K562 (cell line): ENCODE measurements around the gene FAM83D. TPM values are rescaled to one million over a fixed set of nuclear protein-coding genes. Genes with fewer than 3 reads are reported as not detected.
A peak's percentile ranks its signal among the peaks of the same experiment; 100 is the strongest.

Experiments
- DPF2 ChIP-seq: fragments of 450-650 bp; IDR thresholded peaks from 2 replicates; pipeline ENCODE4 v1.6.1; 2016
- HDAC2 ChIP-seq: fragments of 450-650 bp; IDR thresholded peaks from 2 replicates; pipeline ENCODE4 v1.6.1; 2016; ENCODE audit warnings: mild to moderate bottlenecking
- KLF16 ChIP-seq: IDR thresholded peaks from 2 replicates; pipeline ENCODE4 v1.6.1; 2016; ENCODE audit warnings: antibody characterized with exemption
- MGA ChIP-seq: fragments of 450-650 bp; IDR thresholded peaks from 2 replicates; pipeline ENCODE4 v1.6.1; 2016; ENCODE audit warnings: mild to moderate bottlenecking, moderate library complexity
- MIER1 ChIP-seq: fragments of 450-650 bp; IDR thresholded peaks from 2 replicates; pipeline ENCODE4 v1.6.1; 2016; ENCODE audit warnings: antibody characterized with exemption, mild to moderate bottlenecking, low read depth
- NKRF ChIP-seq: fragments of 450-650 bp; IDR thresholded peaks from 2 replicates; pipeline ENCODE4 v1.6.1; 2016; ENCODE audit warnings: borderline replicate concordance
- PRDM10 ChIP-seq: fragments of 450-650 bp; IDR thresholded peaks from 2 replicates; pipeline ENCODE4 v1.6.1; 2018; ENCODE audit not compliant: partially characterized antibody
- RHOXF2B ChIP-seq: fragments of 250-450 bp; sonication (Bioruptor Pico); conservative IDR thresholded peaks from 2 replicates; pipeline ENCODE4 v1.5.1; 2021
- TCF7 ChIP-seq: sonication (generic); IDR thresholded peaks from 2 replicates; pipeline ENCODE4 v1.6.1; 2016; ENCODE audit warnings: antibody characterized with exemption, borderline replicate concordance
- TOE1 ChIP-seq, 2 experiments: fragments of 450-650 bp in 1 of 2; sonication (generic) in 1 of 2; formaldehyde crosslinking in 1 of 2; IDR thresholded peaks; 2 replicates each; pipeline versions ENCODE4 v1.7.1 to v1.8.0; 2016 to 2022; ENCODE audit warnings: borderline replicate concordance in 2 of 2, mild to moderate bottlenecking in 2 of 2, antibody characterized with exemption in 1 of 2, inconsistent platforms in 1 of 2, low read depth in 1 of 2, missing genetic modification reagents in 1 of 2, moderate library complexity in 1 of 2
- polyA plus RNA-seq, 8 experiments: library from polyadenylated mRNA; depleted of rRNA in 4 of 8; stranded (reverse) in 5 of 8; unstranded in 3 of 8; fragments of >200 nt; fragmentation: Nextera tagmentation in 2 of 8; fragmentation: Illumina TruSeq in 1 of 8; extraction: Ambion mirVana in 2 of 8; extraction: Trizol in 1 of 8; gene quantifications; 2 replicates each; pipeline versions ENCODE4 v1.2.1 to v1.2.3, GENCODE V29; 2011 to 2014; ENCODE audit warnings: inconsistent platforms in 1 of 8, missing spikeins in 1 of 8
- total RNA-seq, 7 experiments: library from RNA; depleted of rRNA in 6 of 7; stranded (reverse); fragments of >200 nt in 6 of 7; fragmentation: Illumina TruSeq in 2 of 7; extraction: Trizol in 2 of 7; gene quantifications; 2 replicates each; pipeline versions ENCODE4 v1.2.1 to v1.2.3, GENCODE V29; 2011 to 2021; ENCODE audit warnings: low replicate concordance in 1 of 7

FAM83D gene
- total and polyA plus RNA-seq, 9 of the 15 experiments (the other 6 are each of a cell fraction or from before 2014, with no cell fraction given) = 8.2 to 66.1 (median 43.5) TPM

- TF ChIP-seq RHOXF2B (CRISPR knock-in tag) = no peak
- TF ChIP-seq TCF7 = no peak
- TF ChIP-seq NKRF = peak; percentile 24; the same call in 1 of the 2 replicates
- TF ChIP-seq KLF16 = 0 out of 2 replicates have a peak, but pooled peaks have one; percentile 43
- TF ChIP-seq MIER1 = peak; percentile 54; the same call in 1 of the 2 replicates
- TF ChIP-seq PRDM10 = peak; percentile 28
- TF ChIP-seq DPF2 = peak; percentile 80
- TF ChIP-seq HDAC2 = 0 out of 2 replicates have a peak, but pooled peaks have one; percentile 28
- TF ChIP-seq TOE1 (IDR thresholded peaks at IDR 0.05; ENCODE audit: borderline replicate concordance) = no peak
- no peak for TF ChIP-seq TOE1 (CRISPR knock-in tag; IDR thresholded peaks at IDR 0.05; ENCODE audit: borderline replicate concordance, low read depth)
- no peak for TF ChIP-seq MGA
These were observed 71.4 kb downstream of the FAM83D start (continued) for GRCh38 chr20:38997622-38998021.
